ENCODE results near the gene TMX3. TPM values are rescaled to one million over a fixed set of nuclear protein-coding genes. Genes with fewer than 3 reads are reported as not detected.

Gene TMX3
- total RNA-seq, 4 donors from 2014 or later, result 13.5 to 146 (median 44.7) TPM

DNA sequence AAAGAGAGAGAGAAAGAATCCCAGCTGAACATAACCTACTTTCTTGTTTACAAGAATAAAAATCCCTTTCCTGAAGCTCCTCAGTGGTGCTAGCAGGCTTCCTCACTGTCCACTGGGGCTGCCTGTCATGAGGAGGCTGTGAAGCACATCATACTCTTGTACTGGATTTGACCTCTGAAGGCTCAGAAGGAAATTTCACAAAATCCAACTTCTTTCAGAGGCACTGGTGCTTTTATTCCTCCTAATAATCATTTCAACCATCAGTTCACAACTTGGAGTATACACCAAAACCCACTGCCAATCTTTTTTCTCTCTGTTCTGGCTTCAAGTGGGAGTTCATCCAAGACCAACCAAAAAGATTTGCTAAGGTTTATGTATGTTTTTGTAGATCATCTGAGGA is 48.5 kb downstream of the TMX3 start:
- intact Hi-C loops (cut with DNase I; ENCODE audit: low total_unique reads) (loop anchor here (10.0 kb wide), 1 partner anchor 1452 kb away; no protein-coding TSS in a partner anchor), in situ Hi-C loops (cut with MboI; ENCODE audit: low pct_ligation_motif_present in 1 of 4, low pct_unique_long_range_greater_than_20kb in 1 of 4, low sequenced_read_pairs in 3 of 4) (loop anchor here in 2 of 4 donors (10.0 to 25.0 kb wide), 2 partner anchors 1452 to 1454 kb away; no protein-coding TSS in a partner anchor)
- Histone ChIP-seq H3K27me3 (no peaks in the 10 kb centered on the region), H3K27ac (peak overlapping the region in 2 of 4 donors; percentile 27 to 39), H3K9me3 (no peaks in the 10 kb centered on the region), H3K36me3 (no peaks in the 10 kb centered on the region), H3K4me1 (no peaks in the 10 kb centered on the region), H3K4me3 (no peak overlapping the region)
- no peak for DNase-seq
- TF ChIP-seq, protein P1, sequence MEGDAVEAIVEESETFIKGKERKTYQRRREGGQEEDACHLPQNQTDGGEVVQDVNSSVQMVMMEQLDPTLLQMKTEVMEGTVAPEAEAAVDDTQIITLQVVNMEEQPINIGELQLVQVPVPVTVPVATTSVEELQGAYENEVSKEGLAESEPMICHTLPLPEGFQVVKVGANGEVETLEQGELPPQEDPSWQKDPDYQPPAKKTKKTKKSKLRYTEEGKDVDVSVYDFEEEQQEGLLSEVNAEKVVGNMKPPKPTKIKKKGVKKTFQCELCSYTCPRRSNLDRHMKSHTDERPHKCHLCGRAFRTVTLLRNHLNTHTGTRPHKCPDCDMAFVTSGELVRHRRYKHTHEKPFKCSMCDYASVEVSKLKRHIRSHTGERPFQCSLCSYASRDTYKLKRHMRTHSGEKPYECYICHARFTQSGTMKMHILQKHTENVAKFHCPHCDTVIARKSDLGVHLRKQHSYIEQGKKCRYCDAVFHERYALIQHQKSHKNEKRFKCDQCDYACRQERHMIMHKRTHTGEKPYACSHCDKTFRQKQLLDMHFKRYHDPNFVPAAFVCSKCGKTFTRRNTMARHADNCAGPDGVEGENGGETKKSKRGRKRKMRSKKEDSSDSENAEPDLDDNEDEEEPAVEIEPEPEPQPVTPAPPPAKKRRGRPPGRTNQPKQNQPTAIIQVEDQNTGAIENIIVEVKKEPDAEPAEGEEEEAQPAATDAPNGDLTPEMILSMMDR (IDR thresholded peaks at IDR 0.05), result no peak
- TF ChIP-seq POLR2AphosphoS5 (IDR thresholded peaks at IDR 0.05), result no peak
- no peak for TF ChIP-seq EP300 (IDR thresholded peaks at IDR 0.05; ENCODE audit: low read depth)
- TF ChIP-seq POLR2A (IDR thresholded peaks at IDR 0.05), result no peak

DNA sequence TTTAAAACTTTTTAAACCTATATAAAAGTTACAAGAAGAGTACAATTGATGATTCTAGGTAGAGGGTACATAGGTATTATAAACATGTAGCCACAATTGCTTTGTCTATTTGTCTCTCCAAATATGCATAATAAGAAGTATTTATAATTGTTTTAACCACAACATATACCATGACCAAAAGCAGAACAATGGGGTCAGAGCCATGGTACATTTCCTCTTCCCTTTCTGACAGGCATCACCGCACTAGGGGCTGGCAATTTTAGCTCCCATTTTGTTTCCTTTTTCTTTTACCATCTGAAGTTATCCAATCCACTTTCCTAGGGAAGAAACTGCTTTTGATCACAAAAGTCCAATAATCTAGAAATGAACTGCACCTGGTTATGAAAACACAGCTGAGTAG is 49.3 kb downstream of the TMX3 start:
- Histone ChIP-seq H3K9me3 (no peaks in the 10 kb centered on the region), H3K27me3 (no peaks in the 10 kb centered on the region), H3K4me1 (no peaks in the 10 kb centered on the region), H3K27ac (no peak overlapping the region), H3K36me3 (no peaks in the 10 kb centered on the region), H3K4me3 (no peak overlapping the region)
- no peak for DNase-seq
- no peak for TF ChIP-seq POLR2A (IDR thresholded peaks at IDR 0.05)
- TF ChIP-seq, protein P1 (IDR thresholded peaks at IDR 0.05), result no peak
- TF ChIP-seq POLR2AphosphoS5 (IDR thresholded peaks at IDR 0.05), result no peak
- no peak for TF ChIP-seq EP300 (IDR thresholded peaks at IDR 0.05; ENCODE audit: low read depth)
- intact Hi-C loops (cut with DNase I; ENCODE audit: low total_unique reads) (loop anchor here (10.0 kb wide), 1 partner anchor 1451 kb away; no protein-coding TSS in a partner anchor), in situ Hi-C loops (cut with MboI; ENCODE audit: low pct_ligation_motif_present in 1 of 4, low pct_unique_long_range_greater_than_20kb in 1 of 4, low sequenced_read_pairs in 3 of 4) (loop anchor here in 2 of 4 donors (10.0 to 25.0 kb wide), 2 partner anchors 1451 to 1453 kb away; no protein-coding TSS in a partner anchor)
- WGBS, 2 donors (ENCODE audit: low coverage in 1 of 2), result 67 to 100% methylated on average over 1 of the region's 1 CpG

DNA sequence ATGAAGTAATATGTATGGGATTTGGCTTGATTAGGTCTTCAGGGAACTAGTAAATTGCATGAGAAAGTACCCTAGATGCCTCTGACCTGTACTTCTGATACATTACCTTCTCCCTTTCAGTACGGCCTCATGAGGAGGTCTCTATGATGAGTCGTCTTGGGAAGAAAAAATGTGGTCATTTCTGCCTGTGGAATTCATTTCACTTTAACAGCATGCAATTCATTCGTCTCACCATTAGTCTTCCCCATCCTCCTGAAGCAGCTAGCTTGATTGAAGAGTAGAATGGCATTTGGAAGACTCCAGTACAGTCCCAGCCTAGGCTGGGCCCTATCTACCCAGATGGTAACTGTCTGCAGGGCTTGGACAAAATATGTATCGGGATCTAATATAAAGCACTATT is 52.2 kb downstream of the TMX3 start:
- DNase-seq, result no peak
- H3K4me3 ChIP-seq, result no peak overlapping the region
- no peak for TF ChIP-seq POLR2A (IDR thresholded peaks at IDR 0.05)
- TF ChIP-seq, protein P1 (IDR thresholded peaks at IDR 0.05), result no peak
- no peak for TF ChIP-seq POLR2AphosphoS5 (IDR thresholded peaks at IDR 0.05)
- no peak for TF ChIP-seq EP300 (IDR thresholded peaks at IDR 0.05; ENCODE audit: low read depth)
- in situ Hi-C loops (cut with MboI; ENCODE audit: low pct_ligation_motif_present in 1 of 4, low pct_unique_long_range_greater_than_20kb in 1 of 4, low sequenced_read_pairs in 3 of 4), result loop anchor here in 2 of 4 donors (10.0 to 25.0 kb wide), 2 partner anchors 1448 to 1450 kb away; no protein-coding TSS in a partner anchor
- H3K9me3 ChIP-seq, result no peaks in the 10 kb centered on the region
- H3K27ac ChIP-seq, result no peak overlapping the region
- WGBS, 2 donors (ENCODE audit: low coverage in 1 of 2), result 78 to 82% methylated on average over 4 of the region's 4 CpGs
- no peaks in the 10 kb centered on the region for H3K27me3 ChIP-seq
- H3K4me1 ChIP-seq, result no peaks in the 10 kb centered on the region
- intact Hi-C loops (cut with DNase I; ENCODE audit: low total_unique reads), result loop anchor here (10.0 kb wide), 1 partner anchor 1448 kb away; no protein-coding TSS in a partner anchor
- no peaks in the 10 kb centered on the region for H3K36me3 ChIP-seq

DNA sequence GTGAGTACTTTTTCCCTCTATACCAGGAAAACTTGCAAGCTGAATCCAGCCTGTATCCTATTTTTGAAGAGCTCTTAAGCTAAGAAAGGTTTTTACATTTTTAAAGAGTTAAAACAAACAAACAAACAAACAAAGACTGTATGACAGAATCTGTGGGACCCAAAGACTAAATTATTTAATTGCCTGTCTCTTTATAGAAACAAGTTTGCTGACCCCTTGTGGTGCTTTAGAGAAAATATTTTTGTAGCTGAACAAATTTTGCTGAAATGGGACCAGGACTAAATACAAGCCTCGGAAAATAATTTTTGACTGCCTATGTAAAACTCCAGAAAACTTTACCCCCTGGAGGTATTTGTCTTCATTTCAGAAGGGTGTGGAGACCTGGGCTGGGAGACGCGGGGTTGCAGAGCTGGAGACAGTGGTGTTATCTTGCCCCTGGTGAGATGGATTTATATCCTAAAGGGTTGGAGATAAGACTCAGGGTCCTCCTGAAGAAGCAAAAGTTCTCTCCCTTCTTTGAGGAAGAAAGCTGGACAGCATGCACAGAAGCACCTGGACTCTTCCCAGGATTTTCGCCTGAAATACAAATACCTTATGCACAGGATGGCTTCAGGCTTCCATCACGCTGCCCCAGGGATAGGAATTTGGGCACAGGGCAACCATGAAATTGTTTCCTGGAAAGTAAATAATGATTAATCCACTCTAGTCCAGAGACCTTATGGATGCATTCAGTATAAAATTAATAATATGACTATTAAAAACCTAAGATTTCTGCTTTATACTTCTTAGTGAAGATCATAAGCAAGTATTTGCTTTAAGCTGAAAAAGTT is 54.3 kb downstream of the TMX3 start:
- DNase-seq, result no peak
- no peak for TF ChIP-seq EP300 (IDR thresholded peaks at IDR 0.05; ENCODE audit: low read depth)
- TF ChIP-seq, protein P1 (IDR thresholded peaks at IDR 0.05), result peak; percentile 46 to 53 (median 47)
- Histone ChIP-seq H3K9me3 (no peaks in the 10 kb centered on the region), H3K4me3 (no peak overlapping the region), H3K27me3 (no peaks in the 10 kb centered on the region), H3K4me1 (no peaks in the 10 kb centered on the region), H3K36me3 (no peaks in the 10 kb centered on the region), H3K27ac (no peak overlapping the region)
- intact Hi-C loops (cut with DNase I; ENCODE audit: low total_unique reads), result loop anchor here (10.0 kb wide), 1 partner anchor 1446 kb away; no protein-coding TSS in a partner anchor
- in situ Hi-C loops (cut with MboI; ENCODE audit: low pct_ligation_motif_present in 1 of 4, low pct_unique_long_range_greater_than_20kb in 1 of 4, low sequenced_read_pairs in 3 of 4), result loop anchor here in 2 of 4 donors (10.0 to 25.0 kb wide), 2 partner anchors 1446 to 1448 kb away; no protein-coding TSS in a partner anchor
- WGBS, 2 donors (ENCODE audit: low coverage in 1 of 2), result 14 to 50% methylated on average over 1 to 5 of the region's 5 CpGs

All from transverse colon (tissue), 4 donors.